A549 (cell line): ENCODE measurements around the gene TRAF3IP1. TPM values are rescaled to one million over a fixed set of nuclear protein-coding genes. Genes with fewer than 3 reads are reported as not detected.

Source experiments
- BCL3 ChIP-seq: fragments of >200 bp; sonication (Bioruptor Twin); formaldehyde crosslinking; IDR thresholded peaks from 3 replicates; pipeline ENCODE4 v1.6.1; 2016
- CBX2 ChIP-seq: fragments of 200-600 bp; sonication (generic); IDR thresholded peaks from 2 replicates; pipeline ENCODE4 v1.6.1; 2016; ENCODE audit warnings: low read depth, mild to moderate bottlenecking, borderline replicate concordance
- CHD2 ChIP-seq: fragments of 150-350 bp; IDR thresholded peaks from 2 replicates; pipeline ENCODE4 v1.6.1; 2014; ENCODE audit warnings: low read length; ENCODE audit not compliant: partially characterized antibody
- EHMT2 ChIP-seq: fragments of 200-600 bp; sonication (generic); IDR thresholded peaks from 2 replicates; pipeline ENCODE4 v1.6.1; 2016; ENCODE audit warnings: antibody characterized with exemption, low read depth, mild to moderate bottlenecking, moderate library complexity
- EP300 ChIP-seq, 2 experiments: fragments of >200 bp; sonication (Bioruptor Twin); formaldehyde crosslinking; IDR thresholded peaks; 2 replicates in 1 of 2; 3 replicates in 1 of 2; pipeline ENCODE4 v1.6.1; 2016 to 2017
- ESRRA ChIP-seq: fragments of 150-350 bp; IDR thresholded peaks from 2 replicates; pipeline ENCODE4 v1.6.1; 2014; ENCODE audit warnings: mild to moderate bottlenecking, low read length, borderline replicate concordance
- FOSL2 ChIP-seq, 2 experiments: fragments of 450-650 bp in 1 of 2; fragments of >200 bp in 1 of 2; sonication (Bioruptor Twin) in 1 of 2; formaldehyde crosslinking; IDR thresholded peaks; 2 replicates each; pipeline versions ENCODE4 v1.5.0 to v1.6.1; 2016 to 2020; ENCODE audit warnings: mild to moderate bottlenecking in 1 of 2, moderate library complexity in 1 of 2
- GATA3 ChIP-seq: IDR thresholded peaks from 2 replicates; pipeline ENCODE4 v1.6.1; 2012; ENCODE audit warnings: borderline replicate concordance
- HDAC2 ChIP-seq: fragments of 200-600 bp; sonication (generic); IDR thresholded peaks from 2 replicates; pipeline ENCODE4 v1.6.1; 2016
- HOXB13 ChIP-seq: fragments of 250-450 bp; sonication (Bioruptor Pico); IDR thresholded peaks from 2 replicates; pipeline ENCODE4 v1.5.0; 2020; ENCODE audit warnings: low read depth, mild to moderate bottlenecking, moderate library complexity
- KDM1A ChIP-seq: fragments of 200-600 bp; sonication (generic); IDR thresholded peaks from 2 replicates; pipeline ENCODE4 v1.6.1; 2016; ENCODE audit warnings: low read depth, mild to moderate bottlenecking
- KDM5A ChIP-seq: fragments of 200-600 bp; sonication (generic); IDR thresholded peaks from 2 replicates; pipeline ENCODE4 v1.6.1; 2016; ENCODE audit warnings: antibody characterized with exemption, mild to moderate bottlenecking
- MAFK ChIP-seq: fragments of 450-650 bp; IDR thresholded peaks from 2 replicates; pipeline ENCODE4 v1.6.1; 2014; ENCODE audit not compliant: partially characterized antibody
- MYC ChIP-seq: IDR thresholded peaks from 2 replicates; pipeline ENCODE4 v1.6.1; 2012; ENCODE audit warnings: mild to moderate bottlenecking, inconsistent platforms, low read length, improper control_type of control experiment, borderline replicate concordance
- POLR2A ChIP-seq: IDR thresholded peaks from 2 replicates; pipeline ENCODE4 v1.6.1; 2012; ENCODE audit warnings: mild to moderate bottlenecking, low read length
- RAD21 ChIP-seq, 2 experiments: fragments of >200 bp in 1 of 2; sonication (Bioruptor Twin) in 1 of 2; formaldehyde crosslinking in 1 of 2; IDR thresholded peaks in 1 of 2; conservative IDR thresholded peaks in 1 of 2; 2 replicates in 1 of 2; 3 replicates in 1 of 2; pipeline ENCODE4 v1.6.1; 2012 to 2018; ENCODE audit warnings: inconsistent platforms in 1 of 2
- RARB ChIP-seq: fragments of 250-450 bp; sonication (Bioruptor Pico); IDR thresholded peaks from 2 replicates; pipeline ENCODE4 v1.8.0; 2021; ENCODE audit warnings: mild to moderate bottlenecking, moderate library complexity
- RFX5 ChIP-seq: fragments of 450-650 bp; IDR thresholded peaks from 2 replicates; pipeline ENCODE4 v1.7.1; 2014; ENCODE audit warnings: antibody characterized with exemption, mild to moderate bottlenecking, moderate library complexity
- RNF2 ChIP-seq: fragments of 200-600 bp; sonication (generic); IDR thresholded peaks from 2 replicates; pipeline ENCODE4 v1.6.1; 2016; ENCODE audit warnings: low read depth, mild to moderate bottlenecking, antibody characterized with exemption, moderate library complexity, borderline replicate concordance
- SMC3 ChIP-seq: fragments of >200 bp; sonication (Bioruptor Twin); formaldehyde crosslinking; IDR thresholded peaks from 3 replicates; pipeline ENCODE4 v1.6.1; 2018; ENCODE audit warnings: inconsistent platforms
- SREBF2 ChIP-seq: fragments of 450-650 bp; IDR thresholded peaks from 2 replicates; pipeline ENCODE4 v1.6.1; 2014; ENCODE audit warnings: mild to moderate bottlenecking, moderate library complexity
- TP53 ChIP-seq: fragments of 250-450 bp; sonication (Bioruptor Pico); IDR thresholded peaks from 2 replicates; pipeline ENCODE4 v1.5.0; 2021; ENCODE audit warnings: mild to moderate bottlenecking, moderate library complexity
- ZSCAN20 ChIP-seq: fragments of 250-450 bp; sonication (Bioruptor Pico); IDR thresholded peaks from 2 replicates; pipeline ENCODE4 v1.8.0; 2022; ENCODE audit warnings: mild to moderate bottlenecking, moderate library complexity
- polyA plus RNA-seq, 4 experiments: library from polyadenylated mRNA; depleted of rRNA in 3 of 4; stranded (reverse); fragments of >200 nt; fragmentation: RNase III in 1 of 4; extraction: RNeasy Plus Mini Kit Qiagen cat#74134 plus additional on column Dnase treatment in 1 of 4; gene quantifications; 2 replicates in 3 of 4; 3 replicates in 1 of 4; pipeline ENCODE4 v1.2.3, GENCODE V29; 2011 to 2017
- TF ChIP-seq, protein P1 (sequence below): fragments of 200-600 bp; sonication (generic); IDR thresholded peaks from 2 replicates; pipeline ENCODE4 v1.6.1; 2016; ENCODE audit warnings: antibody characterized with exemption, mild to moderate bottlenecking, moderate library complexity
- TF ChIP-seq, protein P2 (sequence below): fragments of 250-450 bp; sonication (Bioruptor Pico); IDR thresholded peaks from 2 replicates; pipeline ENCODE4 v1.5.0; 2020; ENCODE audit warnings: low read depth, mild to moderate bottlenecking, moderate library complexity
- TF ChIP-seq, protein P3 (sequence below): IDR thresholded peaks from 2 replicates; pipeline ENCODE4 v1.6.1; 2012
- TF ChIP-seq, protein P4 (sequence below): fragments of 250-450 bp; sonication (Bioruptor Pico); IDR thresholded peaks from 2 replicates; pipeline ENCODE4 v1.5.0; 2021; ENCODE audit warnings: mild to moderate bottlenecking, moderate library complexity, borderline replicate concordance
- TF ChIP-seq, protein P5 (sequence below): fragments of 450-650 bp; IDR thresholded peaks from 2 replicates; pipeline ENCODE4 v1.6.1; 2014; ENCODE audit warnings: antibody characterized with exemption
- TF ChIP-seq, protein P6 (sequence below): IDR thresholded peaks from 2 replicates; pipeline ENCODE4 v1.6.1; 2012
- TF ChIP-seq, protein P7 (sequence below): fragments of >200 bp; sonication (Bioruptor Twin); formaldehyde crosslinking; IDR thresholded peaks from 3 replicates; pipeline ENCODE4 v1.5.1; 2016

TRAF3IP1 gene
- polyA plus RNA-seq, 2 of the 4 experiments (the other 2 are of a cell fraction) = 10.6 to 19.2 TPM

DNA sequence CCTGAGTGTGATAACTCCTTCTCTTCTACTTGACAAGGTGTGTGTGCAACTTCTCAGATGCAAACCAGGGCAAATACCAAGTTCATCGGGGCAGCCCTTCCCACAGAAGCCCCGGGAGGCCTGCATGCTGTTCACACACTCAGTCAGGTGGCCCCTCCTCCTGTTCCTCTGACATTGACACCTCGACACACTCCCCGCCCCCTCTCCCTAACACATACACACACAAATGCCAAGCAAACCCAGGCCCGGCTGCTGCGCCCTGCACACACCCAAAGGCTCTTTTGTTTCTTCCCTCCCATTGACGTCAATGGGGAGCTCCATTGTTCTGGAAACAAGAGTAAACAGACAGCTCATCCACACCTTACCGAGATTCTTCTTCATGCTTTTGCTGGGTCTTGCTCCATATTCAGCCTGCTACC, 30.2 kb upstream of the TRAF3IP1 start (continued):
- TF ChIP-seq, protein P1, sequence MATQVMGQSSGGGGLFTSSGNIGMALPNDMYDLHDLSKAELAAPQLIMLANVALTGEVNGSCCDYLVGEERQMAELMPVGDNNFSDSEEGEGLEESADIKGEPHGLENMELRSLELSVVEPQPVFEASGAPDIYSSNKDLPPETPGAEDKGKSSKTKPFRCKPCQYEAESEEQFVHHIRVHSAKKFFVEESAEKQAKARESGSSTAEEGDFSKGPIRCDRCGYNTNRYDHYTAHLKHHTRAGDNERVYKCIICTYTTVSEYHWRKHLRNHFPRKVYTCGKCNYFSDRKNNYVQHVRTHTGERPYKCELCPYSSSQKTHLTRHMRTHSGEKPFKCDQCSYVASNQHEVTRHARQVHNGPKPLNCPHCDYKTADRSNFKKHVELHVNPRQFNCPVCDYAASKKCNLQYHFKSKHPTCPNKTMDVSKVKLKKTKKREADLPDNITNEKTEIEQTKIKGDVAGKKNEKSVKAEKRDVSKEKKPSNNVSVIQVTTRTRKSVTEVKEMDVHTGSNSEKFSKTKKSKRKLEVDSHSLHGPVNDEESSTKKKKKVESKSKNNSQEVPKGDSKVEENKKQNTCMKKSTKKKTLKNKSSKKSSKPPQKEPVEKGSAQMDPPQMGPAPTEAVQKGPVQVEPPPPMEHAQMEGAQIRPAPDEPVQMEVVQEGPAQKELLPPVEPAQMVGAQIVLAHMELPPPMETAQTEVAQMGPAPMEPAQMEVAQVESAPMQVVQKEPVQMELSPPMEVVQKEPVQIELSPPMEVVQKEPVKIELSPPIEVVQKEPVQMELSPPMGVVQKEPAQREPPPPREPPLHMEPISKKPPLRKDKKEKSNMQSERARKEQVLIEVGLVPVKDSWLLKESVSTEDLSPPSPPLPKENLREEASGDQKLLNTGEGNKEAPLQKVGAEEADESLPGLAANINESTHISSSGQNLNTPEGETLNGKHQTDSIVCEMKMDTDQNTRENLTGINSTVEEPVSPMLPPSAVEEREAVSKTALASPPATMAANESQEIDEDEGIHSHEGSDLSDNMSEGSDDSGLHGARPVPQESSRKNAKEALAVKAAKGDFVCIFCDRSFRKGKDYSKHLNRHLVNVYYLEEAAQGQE = no peak
- TF ChIP-seq, protein P2, sequence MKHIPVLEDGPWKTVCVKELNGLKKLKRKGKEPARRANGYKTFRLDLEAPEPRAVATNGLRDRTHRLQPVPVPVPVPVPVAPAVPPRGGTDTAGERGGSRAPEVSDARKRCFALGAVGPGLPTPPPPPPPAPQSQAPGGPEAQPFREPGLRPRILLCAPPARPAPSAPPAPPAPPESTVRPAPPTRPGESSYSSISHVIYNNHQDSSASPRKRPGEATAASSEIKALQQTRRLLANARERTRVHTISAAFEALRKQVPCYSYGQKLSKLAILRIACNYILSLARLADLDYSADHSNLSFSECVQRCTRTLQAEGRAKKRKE (CRISPR knock-in tag) = no peak
- no peak for TF ChIP-seq FOSL2 (IDR thresholded peaks at IDR 0.05)
- peak; percentile 60 for TF ChIP-seq FOSL2 (CRISPR knock-in tag; IDR thresholded peaks at IDR 0.05)
- no peak for TF ChIP-seq HDAC2
- TF ChIP-seq, protein P3, sequence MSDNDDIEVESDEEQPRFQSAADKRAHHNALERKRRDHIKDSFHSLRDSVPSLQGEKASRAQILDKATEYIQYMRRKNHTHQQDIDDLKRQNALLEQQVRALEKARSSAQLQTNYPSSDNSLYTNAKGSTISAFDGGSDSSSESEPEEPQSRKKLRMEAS = peak; percentile 91
- 0 out of 3 replicates have a peak, but pooled peaks have one; percentile 27 for TF ChIP-seq SMC3
- TF ChIP-seq KDM5A = no peak
- TF ChIP-seq CHD2 = peak; percentile 58
- TF ChIP-seq ZSCAN20 (CRISPR knock-in tag) = peak; percentile 28; the same call in 1 of the 2 replicates
- no peak for TF ChIP-seq RFX5
- peak; percentile 13 to 32; a peak in 2 of 5 replicates for TF ChIP-seq RAD21 (conservative IDR thresholded peaks at IDR 0.05 in 1 of 2, IDR thresholded peaks at IDR 0.05 in 1 of 2)
- TF ChIP-seq MYC = peak; percentile 74
- no peak for TF ChIP-seq KDM1A
- no peak for TF ChIP-seq RNF2
- TF ChIP-seq GATA3 = peak; percentile 78
- TF ChIP-seq, protein P4, sequence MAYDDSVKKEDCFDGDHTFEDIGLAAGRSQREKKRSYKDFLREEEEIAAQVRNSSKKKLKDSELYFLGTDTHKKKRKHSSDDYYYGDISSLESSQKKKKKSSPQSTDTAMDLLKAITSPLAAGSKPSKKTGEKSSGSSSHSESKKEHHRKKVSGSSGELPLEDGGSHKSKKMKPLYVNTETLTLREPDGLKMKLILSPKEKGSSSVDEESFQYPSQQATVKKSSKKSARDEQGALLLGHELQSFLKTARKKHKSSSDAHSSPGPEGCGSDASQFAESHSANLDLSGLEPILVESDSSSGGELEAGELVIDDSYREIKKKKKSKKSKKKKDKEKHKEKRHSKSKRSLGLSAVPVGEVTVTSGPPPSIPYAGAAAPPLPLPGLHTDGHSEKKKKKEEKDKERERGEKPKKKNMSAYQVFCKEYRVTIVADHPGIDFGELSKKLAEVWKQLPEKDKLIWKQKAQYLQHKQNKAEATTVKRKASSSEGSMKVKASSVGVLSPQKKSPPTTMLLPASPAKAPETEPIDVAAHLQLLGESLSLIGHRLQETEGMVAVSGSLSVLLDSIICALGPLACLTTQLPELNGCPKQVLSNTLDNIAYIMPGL (CRISPR knock-in tag) = no peak
- no peak for TF ChIP-seq MAFK
- TF ChIP-seq RARB (CRISPR knock-in tag) = no peak
- TF ChIP-seq TP53 (CRISPR knock-in tag) = no peak
- TF ChIP-seq SREBF2 = no peak
- 0 out of 3 replicates have a peak, but pooled peaks have one; percentile 49 for TF ChIP-seq BCL3
- TF ChIP-seq POLR2A = peak; percentile 36; the same call in 1 of the 2 replicates
- TF ChIP-seq EHMT2 = no peak
- TF ChIP-seq CBX2 = no peak
- TF ChIP-seq ESRRA = no peak
- TF ChIP-seq HOXB13 (CRISPR knock-in tag) = no peak
- TF ChIP-seq, protein P5, sequence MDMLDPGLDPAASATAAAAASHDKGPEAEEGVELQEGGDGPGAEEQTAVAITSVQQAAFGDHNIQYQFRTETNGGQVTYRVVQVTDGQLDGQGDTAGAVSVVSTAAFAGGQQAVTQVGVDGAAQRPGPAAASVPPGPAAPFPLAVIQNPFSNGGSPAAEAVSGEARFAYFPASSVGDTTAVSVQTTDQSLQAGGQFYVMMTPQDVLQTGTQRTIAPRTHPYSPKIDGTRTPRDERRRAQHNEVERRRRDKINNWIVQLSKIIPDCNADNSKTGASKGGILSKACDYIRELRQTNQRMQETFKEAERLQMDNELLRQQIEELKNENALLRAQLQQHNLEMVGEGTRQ = peak; percentile 60
- TF ChIP-seq, protein P6, sequence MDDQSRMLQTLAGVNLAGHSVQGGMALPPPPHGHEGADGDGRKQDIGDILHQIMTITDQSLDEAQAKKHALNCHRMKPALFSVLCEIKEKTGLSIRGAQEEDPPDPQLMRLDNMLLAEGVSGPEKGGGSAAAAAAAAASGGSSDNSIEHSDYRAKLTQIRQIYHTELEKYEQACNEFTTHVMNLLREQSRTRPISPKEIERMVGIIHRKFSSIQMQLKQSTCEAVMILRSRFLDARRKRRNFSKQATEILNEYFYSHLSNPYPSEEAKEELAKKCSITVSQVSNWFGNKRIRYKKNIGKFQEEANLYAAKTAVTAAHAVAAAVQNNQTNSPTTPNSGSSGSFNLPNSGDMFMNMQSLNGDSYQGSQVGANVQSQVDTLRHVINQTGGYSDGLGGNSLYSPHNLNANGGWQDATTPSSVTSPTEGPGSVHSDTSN = peak; percentile 59
- TF ChIP-seq, protein P7, sequence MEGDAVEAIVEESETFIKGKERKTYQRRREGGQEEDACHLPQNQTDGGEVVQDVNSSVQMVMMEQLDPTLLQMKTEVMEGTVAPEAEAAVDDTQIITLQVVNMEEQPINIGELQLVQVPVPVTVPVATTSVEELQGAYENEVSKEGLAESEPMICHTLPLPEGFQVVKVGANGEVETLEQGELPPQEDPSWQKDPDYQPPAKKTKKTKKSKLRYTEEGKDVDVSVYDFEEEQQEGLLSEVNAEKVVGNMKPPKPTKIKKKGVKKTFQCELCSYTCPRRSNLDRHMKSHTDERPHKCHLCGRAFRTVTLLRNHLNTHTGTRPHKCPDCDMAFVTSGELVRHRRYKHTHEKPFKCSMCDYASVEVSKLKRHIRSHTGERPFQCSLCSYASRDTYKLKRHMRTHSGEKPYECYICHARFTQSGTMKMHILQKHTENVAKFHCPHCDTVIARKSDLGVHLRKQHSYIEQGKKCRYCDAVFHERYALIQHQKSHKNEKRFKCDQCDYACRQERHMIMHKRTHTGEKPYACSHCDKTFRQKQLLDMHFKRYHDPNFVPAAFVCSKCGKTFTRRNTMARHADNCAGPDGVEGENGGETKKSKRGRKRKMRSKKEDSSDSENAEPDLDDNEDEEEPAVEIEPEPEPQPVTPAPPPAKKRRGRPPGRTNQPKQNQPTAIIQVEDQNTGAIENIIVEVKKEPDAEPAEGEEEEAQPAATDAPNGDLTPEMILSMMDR = no peak
- TF ChIP-seq EP300 (IDR thresholded peaks at IDR 0.05) = peak; percentile 65 to 73; a peak in 2 of 5 replicates
